OCI-LY7 (cell line): ENCODE results near the gene COMMD10. TPM values are rescaled to one million over a fixed set of nuclear protein-coding genes. Genes with fewer than 3 reads are reported as not detected.

Experiments
- BruUV-seq: library from RNA; stranded (reverse); fragments of 400-500 nt; replicated peaks from 2 replicates; lab custom pipeline; 2021; lab: Mats Ljungman, UMichigan
- CTCF ChIA-PET: fragments of 300-600 bp; sonication (Branson Sonifier 250); formaldehyde crosslinking; loops from one replicate; lab custom pipeline; 2022; ENCODE audit warnings: antibody characterized with exemption; ENCODE audit not compliant: unreplicated experiment; lab: Charles Lee
- POLR2A ChIA-PET: fragments of 300-600 bp; sonication (Branson Sonifier 250); formaldehyde crosslinking; loops from one replicate; lab custom pipeline; 2022; ENCODE audit warnings: antibody characterized with exemption; lab: Charles Lee
- DNase-seq: peaks from one replicate; pipeline ENCODE4 v3.0.0-alpha.2; 2015; ENCODE audit warnings: low spot score
- H2AFZ ChIP-seq: fragments of 200-600 bp; sonication (generic), shearing (Covaris generic); 2 replicates; pipeline ENCODE4 v1.6.1; 2014; ENCODE audit warnings: mild to moderate bottlenecking, antibody characterized with exemption, low read length, moderate library complexity
- H3K27ac ChIP-seq: fragments of 200-600 bp; sonication (generic); 2 replicates; pipeline ENCODE4 v1.5.1; 2014; ENCODE audit warnings: mixed run types, low read depth, mild to moderate bottlenecking, moderate library complexity, low read length, inconsistent platforms; ENCODE audit not compliant: poor library complexity, severe bottlenecking
- H3K36me3 ChIP-seq: fragments of 200-600 bp; sonication (generic); 2 replicates; pipeline ENCODE4 v1.6.1; 2014; ENCODE audit warnings: mild to moderate bottlenecking, antibody characterized with exemption, low read length, moderate library complexity, mixed read lengths; ENCODE audit not compliant: insufficient read depth
- H3K4me1 ChIP-seq: fragments of 200-600 bp; sonication (generic); 2 replicates; pipeline ENCODE4 v1.5.1; 2014; ENCODE audit warnings: mild to moderate bottlenecking, low read length; ENCODE audit not compliant: insufficient read depth, poor library complexity, severe bottlenecking
- H3K4me2 ChIP-seq: fragments of 200-600 bp; sonication (generic); 2 replicates; pipeline ENCODE4 v1.6.1; 2014; ENCODE audit warnings: mild to moderate bottlenecking, low read length
- H3K4me3 ChIP-seq: fragments of 200-600 bp; sonication (generic); 2 replicates; pipeline ENCODE4 v1.5.1; 2014; ENCODE audit warnings: mild to moderate bottlenecking, low read depth, low read length; ENCODE audit not compliant: poor library complexity, severe bottlenecking
- H3K79me2 ChIP-seq: fragments of 200-600 bp; sonication (generic); 2 replicates; pipeline ENCODE4 v1.6.1; 2016; ENCODE audit warnings: low read depth, mild to moderate bottlenecking, low read length, moderate library complexity, mixed read lengths; ENCODE audit not compliant: insufficient read depth
- H3K9me2 ChIP-seq: fragments of 200-600 bp; sonication (generic); 2 replicates; pipeline ENCODE4 v1.6.1; 2016; ENCODE audit warnings: mild to moderate bottlenecking, low read length, mixed read lengths; ENCODE audit not compliant: insufficient read depth
- H3K9me3 ChIP-seq: fragments of 200-600 bp; sonication (generic); 2 replicates; pipeline ENCODE4 v1.6.1; 2014; ENCODE audit warnings: mild to moderate bottlenecking, mixed run types, low read length, mixed read lengths
- H4K20me1 ChIP-seq: fragments of 200-600 bp; sonication (generic); 2 replicates; pipeline ENCODE4 v1.6.1; 2014; ENCODE audit warnings: mild to moderate bottlenecking, antibody characterized with exemption, low read length, moderate library complexity, mixed read lengths; ENCODE audit not compliant: insufficient read depth
- EZH2phosphoT487 ChIP-seq: fragments of 200-600 bp; sonication (generic); IDR thresholded peaks from 2 replicates; pipeline ENCODE4 v1.6.1; 2018; ENCODE audit warnings: low read depth, borderline replicate concordance, mild to moderate bottlenecking, mixed run types, antibody characterized with exemption, low read length, moderate library complexity, mixed read lengths
- intact Hi-C: fragments of 100-400 bp; cut with micrococcal nuclease; formaldehyde crosslinking; loops from one replicate; pipeline ENCODE4 v1.10.0; 2022; ENCODE audit not compliant: unreplicated experiment
- total RNA-seq, 2 experiments: library from RNA; depleted of rRNA in 1 of 2; stranded (reverse); fragments of >200 nt in 1 of 2; shearing (Covaris generic) in 1 of 2; gene quantifications; 2 replicates each; pipeline ENCODE4 v1.2.3, GENCODE V29; 2014 to 2022
- TF ChIP-seq, protein P1 (sequence below): fragments of 200-600 bp; sonication (generic); conservative IDR thresholded peaks from 2 replicates; pipeline ENCODE4 v1.5.1; 2014; ENCODE audit warnings: mild to moderate bottlenecking, antibody characterized with exemption, low read length, moderate library complexity, mixed read lengths

Gene COMMD10
- total RNA-seq, 2 experiments from 2014 or later = 15.0 to 15.7 TPM

GRCh38 chr5:116225281-116225922, 140.6 kb downstream of the COMMD10 start:
- CTCF ChIA-PET = no interaction called here
- Histone ChIP-seq H3K4me2 (no peak overlapping the region), H3K79me2 (no peaks in the 10 kb centered on the region), H3K36me3 (no peaks in the 10 kb centered on the region), H4K20me1 (no peaks in the 10 kb centered on the region), H2AFZ (no peak overlapping the region), H3K9me2 (no peaks in the 10 kb centered on the region), H3K4me3 (no peak overlapping the region), H3K9me3 (no peaks in the 10 kb centered on the region), H3K27ac (no peak overlapping the region), H3K4me1 (no peaks in the 10 kb centered on the region)
- no peak for DNase-seq
- BruUV-seq = no TSS peak
- intact Hi-C loops = no loop called here
- POLR2A ChIA-PET = interaction anchor here (0.5 to 1.1 kb wide), 3 partner anchors 8 to 1599 kb away, joined by 3 read pairs; no protein-coding TSS in a partner anchor
- no peak for TF ChIP-seq EZH2phosphoT487
- TF ChIP-seq, protein P1, sequence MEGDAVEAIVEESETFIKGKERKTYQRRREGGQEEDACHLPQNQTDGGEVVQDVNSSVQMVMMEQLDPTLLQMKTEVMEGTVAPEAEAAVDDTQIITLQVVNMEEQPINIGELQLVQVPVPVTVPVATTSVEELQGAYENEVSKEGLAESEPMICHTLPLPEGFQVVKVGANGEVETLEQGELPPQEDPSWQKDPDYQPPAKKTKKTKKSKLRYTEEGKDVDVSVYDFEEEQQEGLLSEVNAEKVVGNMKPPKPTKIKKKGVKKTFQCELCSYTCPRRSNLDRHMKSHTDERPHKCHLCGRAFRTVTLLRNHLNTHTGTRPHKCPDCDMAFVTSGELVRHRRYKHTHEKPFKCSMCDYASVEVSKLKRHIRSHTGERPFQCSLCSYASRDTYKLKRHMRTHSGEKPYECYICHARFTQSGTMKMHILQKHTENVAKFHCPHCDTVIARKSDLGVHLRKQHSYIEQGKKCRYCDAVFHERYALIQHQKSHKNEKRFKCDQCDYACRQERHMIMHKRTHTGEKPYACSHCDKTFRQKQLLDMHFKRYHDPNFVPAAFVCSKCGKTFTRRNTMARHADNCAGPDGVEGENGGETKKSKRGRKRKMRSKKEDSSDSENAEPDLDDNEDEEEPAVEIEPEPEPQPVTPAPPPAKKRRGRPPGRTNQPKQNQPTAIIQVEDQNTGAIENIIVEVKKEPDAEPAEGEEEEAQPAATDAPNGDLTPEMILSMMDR = no peak

DNA sequence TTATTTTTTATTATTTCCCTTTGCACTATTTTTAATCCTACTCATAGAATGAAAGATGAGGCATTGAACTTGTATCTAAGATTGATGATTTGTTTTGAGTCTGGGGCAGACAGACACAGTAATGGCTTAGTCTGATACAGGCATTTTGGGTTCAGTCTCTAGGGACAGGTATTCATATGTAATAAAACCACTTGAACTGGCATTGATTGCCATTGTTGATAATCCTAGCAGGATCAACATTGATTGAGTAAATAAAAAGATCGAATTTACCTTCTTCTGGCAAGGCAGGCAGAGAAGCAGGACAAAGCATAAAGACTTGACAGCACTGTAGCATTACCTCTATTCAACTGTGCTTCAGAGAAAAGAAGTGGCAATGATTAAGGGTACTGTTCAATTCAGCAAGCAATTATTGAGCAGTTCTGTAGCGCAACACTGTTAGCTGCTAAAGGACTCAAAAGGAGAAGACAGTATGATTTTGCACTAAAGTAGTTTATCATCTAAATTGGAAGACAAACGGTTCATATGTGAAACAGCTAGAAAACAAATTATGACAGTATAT, 144.4 kb downstream of the COMMD10 start:
- Histone ChIP-seq H2AFZ (no peak overlapping the region), H3K27ac (no peak overlapping the region), H4K20me1 (no peaks in the 10 kb centered on the region), H3K36me3 (no peaks in the 10 kb centered on the region), H3K4me2 (no peak overlapping the region), H3K79me2 (no peaks in the 10 kb centered on the region), H3K4me3 (no peak overlapping the region), H3K9me2 (no peaks in the 10 kb centered on the region), H3K9me3 (no peaks in the 10 kb centered on the region), H3K4me1 (no peaks in the 10 kb centered on the region)
- intact Hi-C loops = no loop called here
- no peak for DNase-seq
- BruUV-seq = no TSS peak
- TF ChIP-seq, protein P1 = no peak
- TF ChIP-seq EZH2phosphoT487 = no peak
- CTCF ChIA-PET = no interaction called here
- POLR2A ChIA-PET = interaction anchor here (0.5 kb wide), 1 partner anchor 1879 kb away, joined by 3 read pairs; no protein-coding TSS in a partner anchor

DNA sequence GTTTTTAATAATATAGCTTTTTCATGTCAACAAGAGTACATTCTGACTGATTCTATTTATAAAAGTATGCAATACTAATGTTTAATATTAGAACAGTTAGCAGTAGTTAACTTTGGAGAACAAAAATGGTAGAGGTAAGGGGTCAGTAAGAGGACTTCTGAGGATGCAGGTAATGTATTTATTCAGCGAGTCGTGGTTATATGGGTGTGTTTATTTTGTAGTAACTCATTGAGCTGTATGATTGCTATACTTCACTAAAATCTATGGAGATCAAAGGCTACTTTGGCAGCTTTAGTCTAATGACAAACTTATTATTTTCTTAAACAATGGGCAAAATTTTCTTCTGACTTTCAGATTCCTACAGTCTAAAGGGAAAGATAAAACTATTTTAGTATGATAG, 146.5 kb downstream of the COMMD10 start:
- ChIA-PET CTCF (no interaction called here), POLR2A (interaction anchor here (0.6 to 1.1 kb wide), 6 partner anchors 9 to 359 kb away, joined by 3 to 4 read pairs (median 3); no protein-coding TSS in a partner anchor)
- Histone ChIP-seq H4K20me1 (no peaks in the 10 kb centered on the region), H3K4me3 (no peak overlapping the region), H3K27ac (no peak overlapping the region), H3K9me2 (no peaks in the 10 kb centered on the region), H2AFZ (no peak overlapping the region), H3K36me3 (no peaks in the 10 kb centered on the region), H3K79me2 (no peaks in the 10 kb centered on the region), H3K4me2 (no peak overlapping the region), H3K4me1 (no peaks in the 10 kb centered on the region), H3K9me3 (no peaks in the 10 kb centered on the region)
- TF ChIP-seq, protein P1 = no peak
- no peak for TF ChIP-seq EZH2phosphoT487
- intact Hi-C loops = no loop called here
- BruUV-seq = no TSS peak
- no peak for DNase-seq
